NT2/D1 (cell line): ENCODE results near the gene NELL1.

ENCODE experiments used
- DNase-seq: peaks from one replicate; pipeline ENCODE4 v3.0.0-alpha.2; 2011; ENCODE audit warnings: low read depth, low spot score
- H3K27me3 ChIP-seq: 2 replicates; pipeline ENCODE4 v1.6.0; 2011; ENCODE audit warnings: mild to moderate bottlenecking; ENCODE audit not compliant: insufficient read length, insufficient read depth
- H3K36me3 ChIP-seq: 2 replicates; pipeline ENCODE4 v1.6.1; 2011; ENCODE audit warnings: mild to moderate bottlenecking, low read length, mixed read lengths; ENCODE audit not compliant: insufficient read depth, insufficient read length
- H3K4me1 ChIP-seq: 2 replicates; pipeline ENCODE4 v1.5.1; 2011; ENCODE audit not compliant: insufficient read depth, insufficient read length
- H3K4me3 ChIP-seq: 2 replicates; pipeline ENCODE4 v1.5.1; 2011; ENCODE audit warnings: low read depth; ENCODE audit not compliant: insufficient read length
- H3K9ac ChIP-seq: 2 replicates; pipeline ENCODE4 v1.6.0; 2011; ENCODE audit warnings: low read depth; ENCODE audit not compliant: insufficient read length
- H3K9me3 ChIP-seq: 2 replicates; pipeline ENCODE4 v1.5.1; 2011; ENCODE audit warnings: mild to moderate bottlenecking, low read length; ENCODE audit not compliant: insufficient read depth
- SUZ12 ChIP-seq: IDR thresholded peaks from 2 replicates; pipeline ENCODE4 v1.6.1; 2011; ENCODE audit not compliant: insufficient read length, insufficient read depth; ENCODE audit errors: extremely low read depth
- YY1 ChIP-seq: IDR thresholded peaks from 2 replicates; pipeline ENCODE4 v1.6.1; 2011; ENCODE audit not compliant: insufficient read length, insufficient read depth
- ZNF274 ChIP-seq: IDR thresholded peaks from 2 replicates; pipeline ENCODE4 v1.6.1; 2011; ENCODE audit warnings: mild to moderate bottlenecking, low read depth, low read length

Gene NELL1

DNA sequence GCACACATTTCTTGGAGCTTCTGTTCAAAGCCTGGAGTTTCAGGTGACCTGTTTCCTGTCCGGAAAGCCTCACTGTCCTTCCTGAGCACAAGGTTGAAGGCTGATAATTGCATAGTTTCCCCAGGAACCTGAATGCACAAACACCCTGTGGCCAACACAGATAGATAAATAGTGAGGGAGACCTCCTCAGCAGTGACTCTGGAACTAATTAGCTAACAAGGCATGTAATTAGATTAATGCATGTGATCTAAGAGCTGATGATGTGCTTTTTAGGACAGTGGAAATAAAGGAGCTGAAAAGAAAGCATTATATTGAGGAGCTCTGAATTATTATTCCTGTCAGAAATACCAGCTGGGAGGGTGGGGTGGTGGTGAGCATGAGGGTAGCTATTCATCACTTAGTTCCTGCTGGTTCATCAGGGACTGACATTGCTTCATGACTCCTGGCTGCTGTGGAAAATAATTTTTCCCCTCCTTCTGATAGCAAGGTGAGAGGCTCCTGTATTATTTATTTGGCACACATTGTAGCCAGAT lies 101.1 kb downstream of the NELL1 start:
- Histone ChIP-seq H3K4me3 (no peak overlapping the region), H3K4me1 (no peaks in the 10 kb centered on the region), H3K36me3 (no peaks in the 10 kb centered on the region), H3K27me3 (no peaks in the 10 kb centered on the region), H3K9me3 (no peaks in the 10 kb centered on the region), H3K9ac (no peak overlapping the region)
- TF ChIP-seq ZNF274 (no peak), SUZ12 (no peak), YY1 (no peak)
- DNase-seq = no peak

DNA sequence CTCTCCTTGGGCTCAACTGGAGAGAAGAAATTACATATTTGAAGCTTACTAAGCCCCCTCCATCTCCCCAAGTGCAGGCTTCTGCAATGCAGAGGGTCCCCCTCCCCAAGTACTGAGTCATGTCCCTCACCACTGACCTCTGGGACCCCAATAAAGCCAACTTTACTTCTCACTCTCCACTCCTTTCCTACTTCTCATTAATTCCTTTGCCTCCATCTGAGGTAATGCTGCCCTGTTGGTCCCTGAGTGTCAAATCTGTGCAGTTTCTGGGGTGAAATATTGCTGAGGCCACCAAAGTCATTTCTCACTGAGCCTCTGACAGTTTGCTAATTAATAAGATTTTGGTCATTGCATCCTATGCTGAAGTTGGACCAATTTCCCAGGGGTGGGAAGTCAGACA lies 101.6 kb downstream of the NELL1 start:
- no peak for TF ChIP-seq SUZ12
- Histone ChIP-seq H3K9ac (no peak overlapping the region), H3K27me3 (no peaks in the 10 kb centered on the region), H3K36me3 (no peaks in the 10 kb centered on the region), H3K9me3 (no peaks in the 10 kb centered on the region), H3K4me1 (no peaks in the 10 kb centered on the region), H3K4me3 (no peak overlapping the region)
- DNase-seq = no peak

DNA sequence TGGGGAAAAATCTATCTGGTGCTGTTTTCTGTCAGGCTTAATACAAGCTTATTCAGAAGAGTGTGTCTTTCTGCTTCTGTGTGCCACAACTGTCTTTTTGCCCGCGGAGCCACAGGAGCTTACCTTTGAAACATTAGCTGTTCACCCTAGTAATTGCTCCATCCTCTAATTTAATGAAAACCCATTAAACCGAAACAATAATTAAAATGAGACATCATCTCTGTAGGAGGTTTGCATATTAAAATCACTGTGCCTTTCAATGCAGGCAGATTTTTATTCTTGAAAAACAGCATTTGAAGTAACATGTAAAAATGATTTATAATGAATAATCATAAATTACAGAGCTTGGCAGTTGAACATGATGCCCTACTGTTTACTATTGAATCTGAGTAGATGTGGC lies 102.3 kb downstream of the NELL1 start:
- Histone ChIP-seq H3K4me3 (no peak overlapping the region), H3K4me1 (no peaks in the 10 kb centered on the region), H3K36me3 (no peaks in the 10 kb centered on the region), H3K27me3 (no peaks in the 10 kb centered on the region), H3K9me3 (no peaks in the 10 kb centered on the region), H3K9ac (no peak overlapping the region)
- TF ChIP-seq SUZ12 (no peak), ZNF274 (no peak)
- no peak for DNase-seq

DNA sequence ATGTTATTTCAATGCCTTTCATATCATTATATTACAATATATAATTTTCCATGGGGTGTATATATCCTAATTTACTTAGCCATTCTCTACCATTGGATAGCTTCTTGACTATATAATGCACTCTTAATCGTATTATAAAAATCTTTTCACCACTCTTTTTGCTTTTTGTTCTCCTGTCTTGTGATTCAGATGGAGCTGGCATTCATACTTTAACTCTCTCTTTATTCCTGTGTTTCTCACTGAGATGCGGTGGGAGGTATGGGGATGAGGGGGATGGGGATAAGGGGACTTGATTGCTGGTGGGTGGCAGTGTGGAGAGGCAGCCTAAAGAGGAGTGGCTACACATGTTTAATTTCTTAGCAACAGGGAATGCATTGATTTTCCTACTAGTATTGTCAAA lies 105.9 kb downstream of the NELL1 start:
- Histone ChIP-seq H3K4me1 (no peaks in the 10 kb centered on the region), H3K4me3 (no peak overlapping the region), H3K36me3 (no peaks in the 10 kb centered on the region), H3K9ac (no peak overlapping the region), H3K9me3 (no peaks in the 10 kb centered on the region), H3K27me3 (no peaks in the 10 kb centered on the region)
- TF ChIP-seq SUZ12 = no peak
- TF ChIP-seq YY1 = no peak
- no peak for TF ChIP-seq ZNF274
- no peak for DNase-seq

DNA sequence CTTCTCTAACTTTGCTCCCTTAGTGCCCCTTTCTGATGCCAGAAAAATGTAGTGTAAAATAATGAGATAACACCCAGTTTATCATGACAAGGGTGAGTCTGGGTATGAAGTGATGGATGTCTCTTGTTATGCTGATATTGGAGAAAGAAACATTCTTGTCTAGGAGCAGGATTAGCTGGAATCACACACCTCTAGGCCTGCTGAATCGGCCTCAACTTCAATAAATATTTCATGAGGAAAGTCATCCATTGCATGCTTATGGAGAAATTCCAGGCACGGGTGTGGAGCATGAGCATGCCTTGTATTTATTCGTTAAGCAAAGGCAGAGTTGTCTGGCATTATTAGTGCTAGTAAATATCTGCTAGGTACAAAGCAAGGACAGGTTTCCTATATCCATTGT lies 113.4 kb downstream of the NELL1 start:
- Histone ChIP-seq H3K36me3 (no peaks in the 10 kb centered on the region), H3K9ac (no peak overlapping the region), H3K4me1 (no peaks in the 10 kb centered on the region), H3K9me3 (no peaks in the 10 kb centered on the region), H3K27me3 (no peaks in the 10 kb centered on the region), H3K4me3 (no peak overlapping the region)
- DNase-seq = no peak
- no peak for TF ChIP-seq ZNF274
- TF ChIP-seq SUZ12 = no peak

DNA sequence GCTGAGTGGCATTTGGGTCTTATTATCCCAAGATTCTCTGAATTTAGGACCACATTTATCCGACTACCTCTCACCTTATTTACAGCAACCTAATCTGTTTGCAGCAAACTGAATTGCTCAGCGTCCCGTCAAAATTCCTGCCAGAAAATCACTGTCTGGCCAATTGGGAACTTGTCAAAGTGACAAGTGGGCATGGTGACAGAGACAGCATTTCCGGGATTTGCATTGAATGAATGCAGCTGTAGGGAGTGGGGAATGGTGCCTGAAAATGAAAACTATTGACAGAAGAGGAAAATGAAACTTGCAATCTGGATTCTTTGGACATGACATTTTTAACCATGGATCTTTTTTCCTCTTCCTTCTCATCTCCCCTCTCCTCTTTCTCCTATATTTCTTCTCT lies 113.8 kb downstream of the NELL1 start:
- Histone ChIP-seq H3K27me3 (no peaks in the 10 kb centered on the region), H3K9me3 (no peaks in the 10 kb centered on the region), H3K4me3 (no peak overlapping the region), H3K4me1 (no peaks in the 10 kb centered on the region), H3K9ac (no peak overlapping the region), H3K36me3 (no peaks in the 10 kb centered on the region)
- TF ChIP-seq ZNF274 (no peak), YY1 (no peak), SUZ12 (no peak)
- DNase-seq = no peak

DNA sequence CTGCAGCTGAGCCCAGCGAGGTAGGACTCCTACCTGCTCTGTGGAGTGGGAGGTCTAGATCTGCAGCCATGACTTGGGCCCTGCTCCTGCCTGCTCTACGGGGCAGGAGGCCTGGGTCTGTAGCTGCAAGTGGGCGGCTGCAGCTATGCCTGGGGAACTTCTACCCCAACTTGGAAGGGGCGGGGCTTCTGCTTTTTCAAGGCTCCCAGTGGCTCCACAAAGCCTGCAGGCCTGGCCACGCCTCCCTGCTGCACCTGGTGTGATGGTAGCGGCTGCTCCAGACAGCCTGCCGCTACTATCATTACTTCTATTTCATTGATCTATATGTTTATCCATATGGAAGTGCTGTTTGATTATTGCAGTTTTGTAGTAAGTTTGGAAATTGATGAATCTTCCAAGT lies 121.2 kb downstream of the NELL1 start:
- Histone ChIP-seq H3K4me3 (no peak overlapping the region), H3K36me3 (no peaks in the 10 kb centered on the region), H3K9me3 (no peaks in the 10 kb centered on the region; the same call in 1 of the 2 replicates), H3K9ac (no peak overlapping the region), H3K27me3 (no peaks in the 10 kb centered on the region), H3K4me1 (no peaks in the 10 kb centered on the region)
- no peak for TF ChIP-seq SUZ12
- no peak for TF ChIP-seq YY1
- TF ChIP-seq ZNF274 = no peak
- DNase-seq = no peak

DNA sequence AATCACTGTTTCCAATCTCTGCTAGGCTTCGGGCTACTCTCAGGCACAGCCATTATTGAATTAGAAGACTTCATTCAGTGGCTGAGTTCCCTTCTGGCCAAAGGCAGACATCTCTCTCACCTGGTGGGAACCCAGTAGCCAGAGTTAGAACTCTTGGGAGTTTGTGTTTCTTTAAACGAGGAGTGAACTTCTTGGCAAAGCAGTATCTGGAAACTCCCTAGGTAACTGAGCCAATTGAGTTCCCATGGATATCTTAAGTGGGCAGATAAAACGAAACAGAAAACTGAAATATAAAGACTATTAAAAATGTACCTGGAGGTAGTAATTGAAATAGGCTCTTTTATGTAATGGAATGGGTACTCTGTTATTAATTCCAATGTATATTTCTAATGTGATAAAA lies 125.6 kb downstream of the NELL1 start:
- DNase-seq = no peak
- H3K4me1 ChIP-seq = no peaks in the 10 kb centered on the region
- TF ChIP-seq ZNF274 = no peak
- TF ChIP-seq YY1 = no peak
- TF ChIP-seq SUZ12 = no peak
- no peaks in the 10 kb centered on the region for H3K36me3 ChIP-seq
- H3K4me3 ChIP-seq = no peak overlapping the region
- H3K9ac ChIP-seq = no peak overlapping the region
- H3K9me3 ChIP-seq = no peaks in the 10 kb centered on the region; the same call in 1 of the 2 replicates
- no peaks in the 10 kb centered on the region for H3K27me3 ChIP-seq
